WTC11 (cell line): ENCODE results near the gene RPS21. TPM values are rescaled to one million over a fixed set of nuclear protein-coding genes. Genes with fewer than 3 reads are reported as not detected.

Source experiments
- ATAC-seq: fragments of 200-7000 bp; cut with Tn5 transposase; 2 replicates; pipeline ENCODE4 v1.10.0; 2021; ENCODE audit warnings: mild to moderate bottlenecking, moderate library complexity
- CTCF ChIA-PET: fragments of 300-600 bp; sonication (Branson Sonifier 250); formaldehyde crosslinking; loops from one replicate; lab custom pipeline; 2021; ENCODE audit warnings: antibody characterized with exemption; lab: Charles Lee
- POLR2A ChIA-PET: fragments of 350-600 bp; sonication (Branson Sonifier 250); formaldehyde crosslinking; loops from one replicate; lab custom pipeline; 2021; ENCODE audit warnings: antibody characterized with exemption; lab: Charles Lee
- DNase-seq: peaks from one replicate; pipeline ENCODE4 v3.0.0; 2021; ENCODE audit warnings: low spot score
- H3K27ac Mint-ChIP-seq: 2 replicates; pipeline ENCODE4 v1.8.0; 2021; ENCODE audit warnings: mixed read lengths
- H3K27me3 Mint-ChIP-seq: 2 replicates; pipeline ENCODE4 v1.8.0; 2021; ENCODE audit warnings: low read depth, mild to moderate bottlenecking, moderate library complexity, mixed read lengths
- H3K36me3 Mint-ChIP-seq: 2 replicates; pipeline ENCODE4 v1.8.0; 2021; ENCODE audit warnings: mixed read lengths
- H3K4me1 Mint-ChIP-seq: 2 replicates; pipeline ENCODE4 v1.8.0; 2022; ENCODE audit warnings: mixed read lengths
- H3K4me3 Mint-ChIP-seq: 2 replicates; pipeline ENCODE4 v1.8.0; 2021; ENCODE audit warnings: mild to moderate bottlenecking, moderate library complexity, mixed read lengths
- H3K9me3 Mint-ChIP-seq: 2 replicates; pipeline ENCODE4 v1.8.0; 2021; ENCODE audit warnings: mixed read lengths
- ELF4 ChIP-seq: sonication (generic); formaldehyde crosslinking; IDR thresholded peaks from 2 replicates; pipeline ENCODE4 v1.8.1; 2022; ENCODE audit warnings: low read depth, mild to moderate bottlenecking, moderate library complexity, missing genetic modification reagents
- EMX1 ChIP-seq: fragments of 250-450 bp; sonication (Bioruptor Pico); IDR thresholded peaks from 2 replicates; pipeline ENCODE4 v1.8.0; 2021; ENCODE audit warnings: mild to moderate bottlenecking
- ESRRA ChIP-seq: sonication (generic); formaldehyde crosslinking; IDR thresholded peaks from 2 replicates; pipeline ENCODE4 v1.8.1; 2022; ENCODE audit warnings: mild to moderate bottlenecking, missing genetic modification reagents, borderline replicate concordance
- ETV6 ChIP-seq: sonication (generic); formaldehyde crosslinking; IDR thresholded peaks from 2 replicates; pipeline ENCODE4 v1.8.1; 2022; ENCODE audit warnings: mild to moderate bottlenecking, missing genetic modification reagents
- FOXJ3 ChIP-seq: sonication (generic); formaldehyde crosslinking; IDR thresholded peaks from 2 replicates; pipeline ENCODE4 v1.9.0; 2021; ENCODE audit warnings: missing genetic modification reagents, mild to moderate bottlenecking, borderline replicate concordance
- GTF2I ChIP-seq: fragments of 250-450 bp; sonication (Bioruptor Pico); conservative IDR thresholded peaks from 2 replicates; pipeline ENCODE4 v1.4.0; 2021; ENCODE audit warnings: mild to moderate bottlenecking
- IRF2 ChIP-seq: sonication (generic); formaldehyde crosslinking; IDR thresholded peaks from 2 replicates; pipeline ENCODE4 v1.8.0; 2022; ENCODE audit warnings: low read depth, missing genetic modification reagents, borderline replicate concordance
- JAZF1 ChIP-seq: fragments of 250-450 bp; sonication (Bioruptor Pico); IDR thresholded peaks from 2 replicates; pipeline ENCODE4 v1.9.0; 2021; ENCODE audit warnings: moderate library complexity, mild to moderate bottlenecking, inconsistent platforms
- MXD4 ChIP-seq: fragments of 250-450 bp; sonication (Bioruptor Pico); IDR thresholded peaks from 2 replicates; pipeline ENCODE4 v1.8.0; 2021; ENCODE audit warnings: mild to moderate bottlenecking, moderate library complexity, borderline replicate concordance
- MYBL2 ChIP-seq: sonication (generic); formaldehyde crosslinking; IDR thresholded peaks from 2 replicates; pipeline ENCODE4 v1.8.1; 2023; ENCODE audit warnings: mild to moderate bottlenecking, moderate library complexity, missing genetic modification reagents
- NFATC4 ChIP-seq: fragments of 250-450 bp; sonication (Bioruptor Pico); IDR thresholded peaks from 2 replicates; pipeline ENCODE4 v1.9.0; 2021; ENCODE audit warnings: mild to moderate bottlenecking
- SP1 ChIP-seq: sonication (generic); formaldehyde crosslinking; conservative IDR thresholded peaks from 2 replicates; pipeline ENCODE4 v1.8.1; 2022; ENCODE audit warnings: missing genetic modification reagents
- TEAD1 ChIP-seq: sonication (generic); formaldehyde crosslinking; IDR thresholded peaks from 2 replicates; pipeline ENCODE4 v1.8.0; 2022; ENCODE audit warnings: mild to moderate bottlenecking, missing genetic modification reagents
- ZBTB21 ChIP-seq: sonication (generic); formaldehyde crosslinking; IDR thresholded peaks from 2 replicates; pipeline ENCODE4 v1.8.1; 2023; ENCODE audit warnings: mild to moderate bottlenecking, missing genetic modification reagents, borderline replicate concordance
- ZNF121 ChIP-seq: sonication (generic); formaldehyde crosslinking; IDR thresholded peaks from 2 replicates; pipeline ENCODE4 v1.8.0; 2023; ENCODE audit warnings: missing genetic modification reagents
- ZNF138 ChIP-seq: sonication (generic); formaldehyde crosslinking; conservative IDR thresholded peaks from 2 replicates; pipeline ENCODE4 v1.8.1; 2022; ENCODE audit warnings: mild to moderate bottlenecking, moderate library complexity, missing genetic modification reagents
- ZNF219 ChIP-seq: sonication (generic); formaldehyde crosslinking; IDR thresholded peaks from 2 replicates; pipeline ENCODE4 v1.8.0; 2023; ENCODE audit warnings: missing genetic modification reagents, mild to moderate bottlenecking, borderline replicate concordance
- ZNF263 ChIP-seq: sonication (generic); formaldehyde crosslinking; IDR thresholded peaks from 2 replicates; pipeline ENCODE4 v1.8.1; 2022; ENCODE audit warnings: low read depth, mild to moderate bottlenecking, moderate library complexity, missing genetic modification reagents
- ZNF317 ChIP-seq: sonication (generic); formaldehyde crosslinking; IDR thresholded peaks from 2 replicates; pipeline ENCODE4 v1.8.1; 2023; ENCODE audit warnings: low read depth, mild to moderate bottlenecking, moderate library complexity, missing genetic modification reagents, borderline replicate concordance
- total RNA-seq: library from RNA; stranded (reverse); gene quantifications from 3 replicates; pipeline ENCODE4 v1.2.3, GENCODE V29; 2021
- TF ChIP-seq, protein P1 (sequence below): sonication (generic); formaldehyde crosslinking; IDR thresholded peaks from 2 replicates; pipeline ENCODE4 v1.8.1; 2022; ENCODE audit warnings: mild to moderate bottlenecking, moderate library complexity, missing genetic modification reagents
- TF ChIP-seq, protein P2 (sequence below): sonication (generic); formaldehyde crosslinking; IDR thresholded peaks from 2 replicates; pipeline ENCODE4 v1.8.0; 2022; ENCODE audit warnings: mild to moderate bottlenecking, missing genetic modification reagents
- TF ChIP-seq, protein P3 (sequence below): fragments of 250-450 bp; sonication (Bioruptor Pico); IDR thresholded peaks from 2 replicates; pipeline ENCODE4 v1.8.0; 2021; ENCODE audit warnings: mild to moderate bottlenecking
- TF ChIP-seq, protein P4 (sequence below): sonication (generic); formaldehyde crosslinking; IDR thresholded peaks from 2 replicates; pipeline ENCODE4 v1.8.1; 2022; ENCODE audit warnings: low read depth, missing genetic modification reagents, borderline replicate concordance
- TF ChIP-seq, protein P5 (sequence below): sonication (generic); formaldehyde crosslinking; IDR thresholded peaks from 2 replicates; pipeline ENCODE4 v1.8.1; 2023; ENCODE audit warnings: mild to moderate bottlenecking, missing genetic modification reagents
- TF ChIP-seq, protein P6 (sequence below): fragments of 200-600 bp; IDR thresholded peaks from 2 replicates; pipeline ENCODE4 v1.8.0; 2022; ENCODE audit warnings: antibody characterized with exemption

RPS21 gene
- total RNA-seq, 1 experiment from 2014 or later: 2,016 TPM

DNA sequence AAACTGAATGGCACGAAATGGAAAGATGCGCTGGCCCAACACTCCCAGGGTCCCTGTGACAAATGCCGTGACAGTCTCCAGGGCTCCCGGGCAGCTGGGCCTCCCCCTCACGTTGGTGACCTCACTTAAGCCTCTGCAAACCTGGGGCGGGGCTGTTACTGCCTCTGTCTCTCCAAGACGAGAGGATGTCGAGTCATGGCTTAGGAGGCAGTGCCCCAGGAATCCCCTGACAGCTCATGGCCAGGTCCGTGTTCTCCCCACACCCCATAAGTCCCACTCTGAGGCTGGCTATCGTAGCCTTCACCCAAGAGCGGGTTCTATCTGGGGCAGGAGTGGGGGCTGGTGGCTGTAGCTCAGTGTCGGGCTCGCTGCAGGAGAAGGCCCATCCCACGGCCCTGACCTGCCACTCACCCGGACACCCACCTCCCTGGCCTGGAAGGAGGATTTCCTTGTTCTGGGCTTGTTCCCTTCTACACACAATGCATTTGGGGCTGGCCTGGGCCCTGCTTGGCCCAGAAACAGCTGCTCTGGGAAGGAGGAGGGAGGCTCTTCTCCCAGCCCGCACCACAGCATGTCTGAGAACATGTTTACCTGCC, 5.6 kb upstream of the RPS21 start:
- Mint-ChIP-seq H3K36me3 (peaks cover 10% of the 10 kb centered on the region), H3K27ac (no peak overlapping the region; the same call in 1 of the 2 replicates), H3K27me3 (no peaks in the 10 kb centered on the region), H3K4me3 (no peak overlapping the region), H3K9me3 (peaks cover 7% of the 10 kb centered on the region), H3K4me1 (peaks cover 28% of the 10 kb centered on the region)
- ChIA-PET CTCF (interaction anchor here (2.2 to 7.4 kb wide), 3 partner anchors 15 to 29 kb away, joined by 10 to 89 read pairs (median 11); partner anchors contain the start of gene LAMA5), POLR2A (interaction anchor here (1.3 to 2.0 kb wide), 2 partner anchors 9 to 15 kb away, joined by 3 to 7 read pairs; no protein-coding TSS in a partner anchor)
- no peak for ATAC-seq
- no peak for DNase-seq
- TF ChIP-seq ZNF121 (no peak), ETV6 (CRISPR knock-in tag) (no peak), ZNF263 (CRISPR knock-in tag) (no peak), TEAD1 (CRISPR knock-in tag) (no peak), ZNF138 (CRISPR knock-in tag) (no peak), SP1 (CRISPR knock-in tag) (no peak), JAZF1 (CRISPR knock-in tag) (no peak), NFATC4 (no peak), FOXJ3 (no peak), ZBTB21 (no peak), IRF2 (CRISPR knock-in tag) (no peak), ZNF317 (CRISPR knock-in tag) (no peak)
- TF ChIP-seq, protein P1, sequence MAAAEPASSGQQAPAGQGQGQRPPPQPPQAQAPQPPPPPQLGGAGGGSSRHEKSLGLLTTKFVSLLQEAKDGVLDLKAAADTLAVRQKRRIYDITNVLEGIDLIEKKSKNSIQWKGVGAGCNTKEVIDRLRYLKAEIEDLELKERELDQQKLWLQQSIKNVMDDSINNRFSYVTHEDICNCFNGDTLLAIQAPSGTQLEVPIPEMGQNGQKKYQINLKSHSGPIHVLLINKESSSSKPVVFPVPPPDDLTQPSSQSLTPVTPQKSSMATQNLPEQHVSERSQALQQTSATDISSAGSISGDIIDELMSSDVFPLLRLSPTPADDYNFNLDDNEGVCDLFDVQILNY: no peak
- TF ChIP-seq, protein P2, sequence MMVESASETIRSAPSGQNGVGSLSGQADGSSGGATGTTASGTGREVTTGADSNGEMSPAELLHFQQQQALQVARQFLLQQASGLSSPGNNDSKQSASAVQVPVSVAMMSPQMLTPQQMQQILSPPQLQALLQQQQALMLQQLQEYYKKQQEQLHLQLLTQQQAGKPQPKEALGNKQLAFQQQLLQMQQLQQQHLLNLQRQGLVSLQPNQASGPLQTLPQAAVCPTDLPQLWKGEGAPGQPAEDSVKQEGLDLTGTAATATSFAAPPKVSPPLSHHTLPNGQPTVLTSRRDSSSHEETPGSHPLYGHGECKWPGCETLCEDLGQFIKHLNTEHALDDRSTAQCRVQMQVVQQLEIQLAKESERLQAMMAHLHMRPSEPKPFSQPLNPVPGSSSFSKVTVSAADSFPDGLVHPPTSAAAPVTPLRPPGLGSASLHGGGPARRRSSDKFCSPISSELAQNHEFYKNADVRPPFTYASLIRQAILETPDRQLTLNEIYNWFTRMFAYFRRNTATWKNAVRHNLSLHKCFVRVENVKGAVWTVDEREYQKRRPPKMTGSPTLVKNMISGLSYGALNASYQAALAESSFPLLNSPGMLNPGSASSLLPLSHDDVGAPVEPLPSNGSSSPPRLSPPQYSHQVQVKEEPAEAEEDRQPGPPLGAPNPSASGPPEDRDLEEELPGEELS: no peak
- TF ChIP-seq, protein P3, sequence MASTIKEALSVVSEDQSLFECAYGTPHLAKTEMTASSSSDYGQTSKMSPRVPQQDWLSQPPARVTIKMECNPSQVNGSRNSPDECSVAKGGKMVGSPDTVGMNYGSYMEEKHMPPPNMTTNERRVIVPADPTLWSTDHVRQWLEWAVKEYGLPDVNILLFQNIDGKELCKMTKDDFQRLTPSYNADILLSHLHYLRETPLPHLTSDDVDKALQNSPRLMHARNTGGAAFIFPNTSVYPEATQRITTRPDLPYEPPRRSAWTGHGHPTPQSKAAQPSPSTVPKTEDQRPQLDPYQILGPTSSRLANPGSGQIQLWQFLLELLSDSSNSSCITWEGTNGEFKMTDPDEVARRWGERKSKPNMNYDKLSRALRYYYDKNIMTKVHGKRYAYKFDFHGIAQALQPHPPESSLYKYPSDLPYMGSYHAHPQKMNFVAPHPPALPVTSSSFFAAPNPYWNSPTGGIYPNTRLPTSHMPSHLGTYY (CRISPR knock-in tag): no peak
- TF ChIP-seq, protein P4, sequence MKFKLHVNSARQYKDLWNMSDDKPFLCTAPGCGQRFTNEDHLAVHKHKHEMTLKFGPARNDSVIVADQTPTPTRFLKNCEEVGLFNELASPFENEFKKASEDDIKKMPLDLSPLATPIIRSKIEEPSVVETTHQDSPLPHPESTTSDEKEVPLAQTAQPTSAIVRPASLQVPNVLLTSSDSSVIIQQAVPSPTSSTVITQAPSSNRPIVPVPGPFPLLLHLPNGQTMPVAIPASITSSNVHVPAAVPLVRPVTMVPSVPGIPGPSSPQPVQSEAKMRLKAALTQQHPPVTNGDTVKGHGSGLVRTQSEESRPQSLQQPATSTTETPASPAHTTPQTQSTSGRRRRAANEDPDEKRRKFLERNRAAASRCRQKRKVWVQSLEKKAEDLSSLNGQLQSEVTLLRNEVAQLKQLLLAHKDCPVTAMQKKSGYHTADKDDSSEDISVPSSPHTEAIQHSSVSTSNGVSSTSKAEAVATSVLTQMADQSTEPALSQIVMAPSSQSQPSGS (CRISPR knock-in tag): no peak

DNA sequence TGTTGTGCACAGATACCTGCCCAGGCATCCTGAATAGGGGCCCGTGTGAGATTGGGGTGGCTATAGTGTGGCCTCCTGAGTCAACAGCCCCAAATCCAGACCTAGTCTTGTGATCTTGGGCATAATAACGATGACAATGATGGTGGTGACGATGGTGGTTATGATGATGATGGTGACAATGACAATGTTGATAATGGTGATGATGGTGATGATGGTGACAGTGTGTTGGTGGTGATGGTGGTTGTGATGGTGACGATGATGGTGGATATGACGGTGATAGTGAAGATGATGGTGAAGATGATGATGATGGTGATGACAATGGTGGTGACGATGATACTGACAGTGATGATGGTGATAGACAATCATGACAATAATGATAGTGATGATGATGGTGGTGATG, 5.1 kb upstream of the RPS21 start:
- no peaks in the 10 kb centered on the region for H3K27me3 Mint-ChIP-seq
- ChIA-PET POLR2A (interaction anchor here (1.3 kb wide), 1 partner anchor 8 kb away, joined by 3 read pairs; no protein-coding TSS in a partner anchor), CTCF (interaction anchor here (1.1 to 7.4 kb wide), 8 partner anchors 11 to 409 kb away, joined by 4 to 137 read pairs (median 10); partner anchors contain the start of gene LAMA5)
- DNase-seq (no peak), ATAC-seq (no peak)
- H3K4me3 Mint-ChIP-seq: no peak overlapping the region
- H3K36me3 Mint-ChIP-seq: peaks cover 10% of the 10 kb centered on the region
- H3K9me3 Mint-ChIP-seq: peaks cover 7% of the 10 kb centered on the region
- H3K4me1 Mint-ChIP-seq: peaks cover 25% of the 10 kb centered on the region
- H3K27ac Mint-ChIP-seq: peak overlapping the region; percentile 0; the same call in 1 of the 2 replicates
- TF ChIP-seq MYBL2 (CRISPR knock-in tag) (no peak), ZNF219 (CRISPR knock-in tag) (no peak), ELF4 (no peak), EMX1 (no peak), NFATC4 (no peak), ETV6 (CRISPR knock-in tag) (no peak), ESRRA (CRISPR knock-in tag) (no peak), GTF2I (CRISPR knock-in tag) (no peak), MXD4 (CRISPR knock-in tag) (no peak)
- TF ChIP-seq, protein P5, sequence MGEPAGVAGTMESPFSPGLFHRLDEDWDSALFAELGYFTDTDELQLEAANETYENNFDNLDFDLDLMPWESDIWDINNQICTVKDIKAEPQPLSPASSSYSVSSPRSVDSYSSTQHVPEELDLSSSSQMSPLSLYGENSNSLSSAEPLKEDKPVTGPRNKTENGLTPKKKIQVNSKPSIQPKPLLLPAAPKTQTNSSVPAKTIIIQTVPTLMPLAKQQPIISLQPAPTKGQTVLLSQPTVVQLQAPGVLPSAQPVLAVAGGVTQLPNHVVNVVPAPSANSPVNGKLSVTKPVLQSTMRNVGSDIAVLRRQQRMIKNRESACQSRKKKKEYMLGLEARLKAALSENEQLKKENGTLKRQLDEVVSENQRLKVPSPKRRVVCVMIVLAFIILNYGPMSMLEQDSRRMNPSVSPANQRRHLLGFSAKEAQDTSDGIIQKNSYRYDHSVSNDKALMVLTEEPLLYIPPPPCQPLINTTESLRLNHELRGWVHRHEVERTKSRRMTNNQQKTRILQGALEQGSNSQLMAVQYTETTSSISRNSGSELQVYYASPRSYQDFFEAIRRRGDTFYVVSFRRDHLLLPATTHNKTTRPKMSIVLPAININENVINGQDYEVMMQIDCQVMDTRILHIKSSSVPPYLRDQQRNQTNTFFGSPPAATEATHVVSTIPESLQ (CRISPR knock-in tag): no peak
- TF ChIP-seq, protein P6, sequence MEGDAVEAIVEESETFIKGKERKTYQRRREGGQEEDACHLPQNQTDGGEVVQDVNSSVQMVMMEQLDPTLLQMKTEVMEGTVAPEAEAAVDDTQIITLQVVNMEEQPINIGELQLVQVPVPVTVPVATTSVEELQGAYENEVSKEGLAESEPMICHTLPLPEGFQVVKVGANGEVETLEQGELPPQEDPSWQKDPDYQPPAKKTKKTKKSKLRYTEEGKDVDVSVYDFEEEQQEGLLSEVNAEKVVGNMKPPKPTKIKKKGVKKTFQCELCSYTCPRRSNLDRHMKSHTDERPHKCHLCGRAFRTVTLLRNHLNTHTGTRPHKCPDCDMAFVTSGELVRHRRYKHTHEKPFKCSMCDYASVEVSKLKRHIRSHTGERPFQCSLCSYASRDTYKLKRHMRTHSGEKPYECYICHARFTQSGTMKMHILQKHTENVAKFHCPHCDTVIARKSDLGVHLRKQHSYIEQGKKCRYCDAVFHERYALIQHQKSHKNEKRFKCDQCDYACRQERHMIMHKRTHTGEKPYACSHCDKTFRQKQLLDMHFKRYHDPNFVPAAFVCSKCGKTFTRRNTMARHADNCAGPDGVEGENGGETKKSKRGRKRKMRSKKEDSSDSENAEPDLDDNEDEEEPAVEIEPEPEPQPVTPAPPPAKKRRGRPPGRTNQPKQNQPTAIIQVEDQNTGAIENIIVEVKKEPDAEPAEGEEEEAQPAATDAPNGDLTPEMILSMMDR: no peak
